SJSA1 (cell line): ENCODE measurements around the gene TMEM186. TPM values are rescaled to one million over a fixed set of nuclear protein-coding genes. Genes with fewer than 3 reads are reported as not detected.

ENCODE experiments used
- DNase-seq, 2 experiments: peaks; one replicate each; pipeline ENCODE4 v3.0.0-alpha.2; 2015 to 2020; ENCODE audit warnings: low spot score in 2 of 2, low read depth in 1 of 2
- H3K27ac ChIP-seq: fragments of 250-450 bp; sonication (Bioruptor Pico); 2 replicates; pipeline ENCODE4 v1.5.1; 2020; ENCODE audit warnings: mild to moderate bottlenecking, moderate library complexity
- H3K27me3 ChIP-seq: fragments of 250-450 bp; sonication (Bioruptor Pico); replicated peaks from 2 replicates; pipeline ENCODE4 v1.5.1; 2020; ENCODE audit warnings: mild to moderate bottlenecking, moderate library complexity
- H3K36me3 ChIP-seq: fragments of 250-450 bp; sonication (Bioruptor Pico); 2 replicates; pipeline ENCODE4 v1.5.1; 2020; ENCODE audit warnings: mild to moderate bottlenecking
- H3K4me1 ChIP-seq: fragments of 250-450 bp; sonication (Bioruptor Pico); replicated peaks from 2 replicates; pipeline ENCODE4 v1.6.1; 2021; ENCODE audit warnings: mild to moderate bottlenecking
- H3K4me3 ChIP-seq: fragments of 250-450 bp; sonication (Bioruptor Pico); 2 replicates; pipeline ENCODE4 v1.5.1; 2020; ENCODE audit warnings: mild to moderate bottlenecking
- H3K9me3 ChIP-seq: fragments of 250-450 bp; sonication (Bioruptor Pico); replicated peaks from 2 replicates; pipeline ENCODE4 v1.5.1; 2020; ENCODE audit warnings: mild to moderate bottlenecking
- total RNA-seq: library from RNA; depleted of rRNA; stranded (reverse); fragments of >200 nt; shearing (Covaris generic); gene quantifications from 2 replicates; pipeline ENCODE4 v1.2.3, GENCODE V29; 2014

TMEM186 gene
- total RNA-seq, 1 experiment from 2014 or later = 3.0 TPM

- no peaks in the 10 kb centered on the region for H3K4me1 ChIP-seq
- no peak for DNase-seq
- H3K4me3 ChIP-seq = no peak overlapping the region
- H3K27me3 ChIP-seq = no peaks in the 10 kb centered on the region
- H3K9me3 ChIP-seq = no peaks in the 10 kb centered on the region
- H3K36me3 ChIP-seq = no peaks in the 10 kb centered on the region
- H3K27ac ChIP-seq = no peak overlapping the region
These were observed 23.2 kb downstream of the TMEM186 start for GRCh38 chr16:8774208-8774607.

DNA sequence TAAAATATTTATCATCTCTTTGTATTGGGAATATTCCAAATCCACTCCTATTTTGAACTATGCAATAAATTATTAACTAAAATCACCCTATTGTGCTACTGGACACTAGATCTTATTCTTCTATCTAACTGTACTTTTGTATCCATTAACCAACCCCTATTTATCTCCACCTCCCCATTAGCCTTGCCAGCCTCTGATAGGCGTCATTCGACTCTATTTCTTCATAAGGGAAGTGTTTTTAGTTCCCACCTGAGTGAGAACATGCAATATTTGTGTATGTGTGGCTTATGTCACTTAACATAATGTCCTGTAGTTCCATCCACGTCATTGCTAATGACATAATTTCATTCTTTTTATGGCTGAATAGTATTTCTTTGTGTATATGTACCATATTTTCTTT lies 23.9 kb downstream of the TMEM186 start:
- Histone ChIP-seq H3K36me3 (no peaks in the 10 kb centered on the region), H3K4me1 (no peaks in the 10 kb centered on the region), H3K27me3 (no peaks in the 10 kb centered on the region), H3K27ac (no peak overlapping the region), H3K4me3 (no peak overlapping the region), H3K9me3 (no peaks in the 10 kb centered on the region)
- DNase-seq = no peak

GRCh38 chr16:8768692-8769091 lies 28.7 kb downstream of the TMEM186 start:
- DNase-seq = no peak
- no peak overlapping the region for H3K27ac ChIP-seq

GRCh38 chr16:8768283-8768682 lies 29.2 kb downstream of the TMEM186 start:
- H3K4me1 ChIP-seq = no peaks in the 10 kb centered on the region
- H3K27me3 ChIP-seq = no peaks in the 10 kb centered on the region
- no peak overlapping the region for H3K27ac ChIP-seq
- no peak for DNase-seq
- no peaks in the 10 kb centered on the region for H3K36me3 ChIP-seq
- H3K9me3 ChIP-seq = no peaks in the 10 kb centered on the region
- no peak overlapping the region for H3K4me3 ChIP-seq

More at GRCh38 chr16:8768692-8769091, 28.7 kb downstream of the TMEM186 start:
- H3K4me1 ChIP-seq = no peaks in the 10 kb centered on the region
- no peaks in the 10 kb centered on the region for H3K9me3 ChIP-seq
- H3K27me3 ChIP-seq = no peaks in the 10 kb centered on the region
- H3K36me3 ChIP-seq = no peaks in the 10 kb centered on the region
- H3K4me3 ChIP-seq = no peak overlapping the region

- Histone ChIP-seq H3K9me3 (no peaks in the 10 kb centered on the region), H3K27ac (no peak overlapping the region), H3K4me1 (no peaks in the 10 kb centered on the region), H3K36me3 (no peaks in the 10 kb centered on the region), H3K4me3 (no peak overlapping the region), H3K27me3 (no peaks in the 10 kb centered on the region)
- DNase-seq = no peak
These were observed 30.3 kb downstream of the TMEM186 start for GRCh38 chr16:8767176-8767575.

DNA sequence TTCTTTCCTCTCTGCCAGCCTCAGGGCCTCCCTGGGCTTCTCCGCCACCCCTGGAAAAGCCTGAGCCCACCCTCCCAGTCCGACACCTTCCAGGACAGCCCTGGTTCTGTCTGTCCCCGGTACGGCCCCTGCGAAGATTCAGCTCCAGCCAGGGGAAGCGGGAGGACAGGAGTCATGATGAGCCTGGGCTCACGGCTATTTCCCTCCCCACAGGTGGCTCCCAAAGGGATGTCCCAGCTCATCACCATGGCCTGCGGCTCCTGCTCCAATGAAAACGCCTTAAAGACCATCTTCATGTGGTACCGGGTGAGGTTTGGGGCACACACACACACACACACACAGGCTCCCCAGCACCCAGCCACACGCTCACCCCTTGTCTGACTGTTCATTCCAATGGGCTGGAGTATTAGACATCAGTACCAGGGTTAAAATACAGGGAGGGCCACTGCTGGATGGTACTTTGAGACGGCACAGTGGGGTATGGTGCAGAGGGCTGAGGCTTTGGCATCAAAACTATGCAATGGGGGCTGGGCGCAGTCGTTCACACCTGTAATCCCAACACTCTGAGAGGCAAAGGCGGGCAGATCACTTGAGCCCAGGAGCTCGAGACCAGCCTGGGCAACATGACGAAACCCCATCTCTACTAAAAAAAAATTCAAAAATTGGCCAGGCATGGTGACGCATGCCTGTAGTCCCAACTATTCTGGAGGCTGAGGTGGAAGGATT lies 32.8 kb downstream of the TMEM186 start:
- Histone ChIP-seq H3K4me3 (no peak overlapping the region), H3K27me3 (no peaks in the 10 kb centered on the region), H3K4me1 (no peaks in the 10 kb centered on the region), H3K9me3 (no peaks in the 10 kb centered on the region), H3K27ac (no peak overlapping the region), H3K36me3 (no peaks in the 10 kb centered on the region)
- DNase-seq = no peak

DNA sequence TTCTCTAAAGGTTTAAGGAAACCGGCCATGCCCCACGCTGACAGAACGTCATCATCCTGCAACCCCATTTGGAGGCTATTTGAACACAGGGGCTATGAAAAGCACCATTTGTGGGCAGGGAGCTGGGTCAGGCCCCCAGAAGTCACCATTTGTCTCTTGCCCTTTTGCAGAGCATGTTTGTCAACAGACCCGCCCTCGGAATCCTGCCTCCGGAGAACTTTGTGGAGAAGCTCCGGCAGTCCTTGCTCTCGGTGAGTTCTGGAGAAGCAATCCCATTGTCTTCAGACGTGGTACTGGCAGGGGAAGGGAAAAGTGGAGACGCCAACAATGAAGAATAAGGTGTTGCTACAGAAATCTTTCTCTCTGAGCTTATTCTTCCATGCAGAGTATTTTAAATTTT lies 33.5 kb downstream of the TMEM186 start:
- no peaks in the 10 kb centered on the region for H3K36me3 ChIP-seq
- H3K27ac ChIP-seq = no peak overlapping the region
- H3K27me3 ChIP-seq = no peaks in the 10 kb centered on the region
- H3K4me3 ChIP-seq = no peak overlapping the region
- no peaks in the 10 kb centered on the region for H3K9me3 ChIP-seq
- H3K4me1 ChIP-seq = no peaks in the 10 kb centered on the region
- DNase-seq = no peak

DNA sequence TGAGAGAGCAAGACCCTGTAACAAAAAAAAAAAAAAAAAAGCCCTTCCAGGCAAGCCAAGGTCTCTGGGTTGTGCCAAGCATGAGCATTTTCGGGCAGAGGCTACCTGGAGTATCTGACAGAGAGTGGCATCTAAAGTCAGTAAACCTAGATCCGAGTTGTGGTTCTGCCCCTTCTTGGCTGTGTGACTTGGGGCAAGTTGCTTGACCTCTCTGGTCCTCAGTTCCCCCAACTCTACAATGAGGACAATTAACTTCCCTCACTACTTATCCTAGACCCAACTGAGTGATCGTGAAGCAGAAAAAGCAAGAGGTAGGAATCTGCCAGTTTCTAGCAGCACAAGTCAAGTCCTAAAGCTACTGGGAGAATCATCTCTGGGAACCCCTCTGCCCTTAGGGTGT lies 34.4 kb downstream of the TMEM186 start:
- Histone ChIP-seq H3K4me3 (no peak overlapping the region), H3K4me1 (no peaks in the 10 kb centered on the region), H3K27ac (no peak overlapping the region), H3K9me3 (no peaks in the 10 kb centered on the region), H3K36me3 (no peaks in the 10 kb centered on the region), H3K27me3 (no peaks in the 10 kb centered on the region)
- DNase-seq = no peak

DNA sequence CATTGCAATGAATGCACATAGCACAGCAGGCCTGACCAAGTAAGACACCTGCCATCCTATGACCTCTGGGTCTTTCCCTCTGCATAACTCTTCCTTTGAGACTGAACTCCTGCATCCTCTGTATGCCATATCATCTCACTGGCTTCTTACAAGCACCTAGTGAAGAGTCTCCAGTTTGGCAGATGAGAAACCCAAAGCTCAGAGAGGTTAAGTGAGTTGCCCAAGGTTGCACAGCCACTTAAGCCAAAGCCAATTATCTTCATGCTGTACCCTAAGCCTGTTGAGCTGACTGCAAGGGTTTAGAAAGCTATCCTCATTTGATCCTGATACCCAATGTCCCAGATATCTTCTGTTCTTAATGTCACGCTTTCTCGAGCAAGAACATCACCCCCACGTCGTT lies 35.2 kb downstream of the TMEM186 start:
- Histone ChIP-seq H3K36me3 (no peaks in the 10 kb centered on the region), H3K9me3 (no peaks in the 10 kb centered on the region), H3K4me1 (no peaks in the 10 kb centered on the region), H3K27me3 (no peaks in the 10 kb centered on the region), H3K27ac (no peak overlapping the region), H3K4me3 (no peak overlapping the region)
- no peak for DNase-seq

GRCh38 chr16:8761078-8761477 lies 36.4 kb downstream of the TMEM186 start:
- Histone ChIP-seq H3K4me3 (no peak overlapping the region), H3K27ac (no peak overlapping the region), H3K36me3 (no peaks in the 10 kb centered on the region), H3K9me3 (no peaks in the 10 kb centered on the region), H3K4me1 (no peaks in the 10 kb centered on the region), H3K27me3 (no peaks in the 10 kb centered on the region)
- DNase-seq = no peak

GRCh38 chr16:8760021-8760420 lies 37.4 kb downstream of the TMEM186 start:
- Histone ChIP-seq H3K4me1 (no peaks in the 10 kb centered on the region), H3K27me3 (no peaks in the 10 kb centered on the region), H3K27ac (no peak overlapping the region), H3K4me3 (no peak overlapping the region), H3K9me3 (no peaks in the 10 kb centered on the region), H3K36me3 (no peaks in the 10 kb centered on the region)
- DNase-seq = no peak

GRCh38 chr16:8758022-8758421 lies 39.4 kb downstream of the TMEM186 start:
- no peak overlapping the region for H3K4me3 ChIP-seq
- H3K36me3 ChIP-seq = no peaks in the 10 kb centered on the region
- H3K4me1 ChIP-seq = no peaks in the 10 kb centered on the region
- H3K9me3 ChIP-seq = no peaks in the 10 kb centered on the region
- H3K27ac ChIP-seq = no peak overlapping the region
- H3K27me3 ChIP-seq = no peaks in the 10 kb centered on the region
- no peak for DNase-seq

DNA sequence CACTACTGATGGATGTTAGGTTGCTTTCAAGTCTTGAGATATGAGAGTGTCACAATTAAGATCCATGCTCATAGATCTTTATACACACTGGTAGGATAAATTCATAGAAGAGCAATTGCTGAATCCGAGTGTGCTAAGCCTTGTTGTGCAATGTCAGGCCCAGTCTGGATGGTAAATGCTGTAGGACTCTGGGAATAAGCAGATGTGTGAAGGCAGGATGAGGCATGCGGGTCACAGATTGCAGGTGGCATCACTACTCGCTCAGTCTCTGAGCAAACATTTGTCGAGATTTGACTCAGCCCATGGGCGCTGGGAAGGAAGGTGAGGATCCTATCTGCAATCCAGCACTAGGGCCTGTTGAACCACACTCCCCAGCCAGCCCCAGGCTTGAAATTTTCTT lies 40.7 kb downstream of the TMEM186 start:
- H3K27me3 ChIP-seq = no peaks in the 10 kb centered on the region
- no peak for DNase-seq
- H3K9me3 ChIP-seq = no peaks in the 10 kb centered on the region
- no peak overlapping the region for H3K27ac ChIP-seq
- no peaks in the 10 kb centered on the region for H3K36me3 ChIP-seq
- H3K4me1 ChIP-seq = peaks cover 7% of the 10 kb centered on the region
- H3K4me3 ChIP-seq = no peak overlapping the region

DNA sequence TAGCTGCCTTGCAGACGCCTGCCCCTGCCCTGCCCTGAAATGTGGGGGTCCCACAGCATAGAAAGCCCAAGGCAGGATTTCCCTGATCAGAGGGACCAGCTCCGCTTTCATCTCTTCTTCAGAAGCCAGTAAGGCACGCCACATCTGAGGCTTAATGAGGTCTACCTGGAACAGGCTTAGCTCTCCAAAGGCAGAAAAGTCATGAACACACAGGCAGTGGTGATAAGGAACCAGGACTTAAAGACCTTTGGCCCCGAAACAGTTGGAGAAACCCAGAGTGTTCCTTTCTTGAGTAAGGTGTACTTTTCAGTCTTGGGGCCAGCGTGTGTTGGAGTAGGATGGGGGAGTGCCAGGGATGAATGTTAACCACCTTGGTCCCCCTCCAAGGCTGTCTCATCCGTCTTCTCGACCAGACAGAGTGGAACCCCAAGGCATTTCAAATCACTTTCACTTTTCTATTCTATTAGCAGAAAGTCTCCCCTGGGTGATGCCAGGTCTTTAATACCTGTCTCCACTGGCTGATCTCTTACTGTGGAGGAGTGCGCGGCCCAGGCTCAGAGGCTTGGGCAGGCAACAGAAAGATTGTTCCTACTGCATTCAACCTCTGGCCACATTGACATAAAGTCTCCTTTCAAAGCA lies 43.9 kb downstream of the TMEM186 start:
- DNase-seq = no peak
- Histone ChIP-seq H3K9me3 (no peaks in the 10 kb centered on the region), H3K27ac (no peak overlapping the region)

More for the DNA sequence above, 43.9 kb downstream of the TMEM186 start:
- no peaks in the 10 kb centered on the region for H3K27me3 ChIP-seq
- no peaks in the 10 kb centered on the region for H3K36me3 ChIP-seq
- H3K4me3 ChIP-seq = no peak overlapping the region
- H3K4me1 ChIP-seq = peaks cover 9% of the 10 kb centered on the region
